GM18508 (cell line): ENCODE results near the gene ARSI.

Experiments used
- ATAC-seq: cut with Tn5 transposase; IDR thresholded peaks from one replicate; pipeline ENCODE4 v1.9.1; 2021; ENCODE audit warnings: moderate number of reproducible peaks; ENCODE audit not compliant: insufficient read depth, unreplicated experiment

The ARSI gene

DNA sequence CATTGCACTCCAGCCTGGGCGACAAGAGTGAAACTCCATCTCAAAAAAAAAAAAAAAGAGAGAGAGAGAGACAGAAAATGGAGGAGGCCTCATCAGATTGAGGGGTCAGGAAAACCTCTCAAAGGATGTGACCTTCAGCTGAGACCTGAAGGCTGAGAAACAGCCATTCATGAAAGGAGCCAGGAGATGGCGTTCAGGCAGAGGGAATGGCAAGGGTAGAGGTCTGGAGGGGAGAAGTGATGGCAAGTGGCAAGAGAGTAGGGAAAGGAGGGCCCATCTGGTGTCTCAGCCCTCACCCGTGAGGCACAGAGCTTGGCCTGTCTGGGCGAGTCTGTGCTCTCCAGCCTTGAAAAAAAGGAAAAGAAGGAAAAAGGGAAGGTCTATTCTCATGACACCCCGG lies 30.2 kb downstream of the ARSI start:
- no peak for ATAC-seq

DNA sequence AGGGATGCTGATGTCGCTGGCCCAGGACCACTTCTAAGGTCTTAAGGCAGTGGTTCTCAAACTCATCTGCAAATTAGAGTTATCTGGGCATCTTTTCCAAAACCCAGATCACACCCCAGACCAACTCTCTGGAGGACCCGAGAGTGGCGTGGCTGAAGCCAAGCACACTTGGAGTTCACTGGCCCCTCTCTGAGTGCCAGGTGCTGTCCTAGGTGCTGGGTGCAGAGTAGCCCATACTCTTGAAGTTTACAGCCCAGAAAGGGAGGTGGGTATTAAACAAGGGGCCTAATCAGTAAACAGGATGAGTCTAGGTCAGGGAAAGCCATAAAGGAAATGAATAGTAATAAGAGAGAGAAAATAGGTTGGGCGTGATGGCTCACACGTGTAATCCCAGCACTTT lies 30.8 kb downstream of the ARSI start:
- no peak for ATAC-seq

DNA sequence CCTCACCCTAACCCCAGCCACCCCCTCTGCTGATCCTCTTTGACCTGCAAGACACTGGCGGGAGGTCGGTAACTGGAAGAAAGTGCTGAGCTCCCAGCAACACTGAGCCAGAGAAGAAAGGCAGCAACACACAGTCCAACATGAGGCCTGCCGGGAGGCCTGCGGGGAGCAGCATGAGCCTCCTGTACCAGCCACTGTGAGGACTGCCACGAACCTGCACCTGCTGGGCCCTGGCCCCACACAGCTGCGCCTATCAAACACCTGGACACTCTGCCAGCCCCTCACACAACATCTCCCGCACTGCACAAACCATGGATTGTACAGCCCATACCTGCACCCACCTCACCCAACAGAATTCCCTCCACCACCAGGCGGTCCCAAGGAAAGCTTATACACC lies 31.4 kb downstream of the ARSI start:
- ATAC-seq, result no peak

DNA sequence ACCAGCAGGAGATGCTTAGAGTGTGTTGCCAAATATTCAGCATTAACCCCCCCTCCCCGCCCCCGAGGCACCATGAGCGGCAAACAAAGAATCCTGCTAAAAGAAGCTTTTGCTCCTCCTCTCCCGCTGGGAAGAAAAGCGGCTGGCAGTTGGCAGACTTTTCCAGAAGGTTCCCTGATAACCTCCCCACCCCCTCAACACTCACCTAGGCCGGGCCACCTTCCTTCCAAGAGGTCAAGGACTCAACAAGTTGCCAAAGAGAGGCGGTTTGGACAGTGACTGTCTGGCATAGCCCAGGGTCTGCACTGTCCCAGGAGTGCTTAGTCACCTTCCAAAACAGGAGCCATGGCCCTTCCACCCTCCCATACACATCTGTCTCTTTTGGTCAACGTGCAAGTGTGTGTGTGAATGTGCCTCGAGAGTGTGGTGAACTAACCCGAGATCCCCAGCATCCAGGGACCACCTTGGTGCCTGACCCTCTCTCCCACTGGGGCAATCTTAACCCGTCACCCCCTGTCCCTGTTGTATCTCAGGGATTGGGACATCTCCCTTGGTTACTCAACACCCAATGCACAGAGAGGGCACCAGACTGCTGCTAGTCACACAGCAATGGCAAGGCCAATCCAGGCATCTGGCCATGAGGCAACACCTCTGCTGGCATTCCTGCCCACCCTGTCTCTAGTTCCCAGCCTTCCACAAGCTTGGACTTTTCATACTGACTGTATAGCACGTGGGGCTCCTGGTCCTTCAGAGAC lies 32.0 kb downstream of the ARSI start:
- ATAC-seq, result no peak

DNA sequence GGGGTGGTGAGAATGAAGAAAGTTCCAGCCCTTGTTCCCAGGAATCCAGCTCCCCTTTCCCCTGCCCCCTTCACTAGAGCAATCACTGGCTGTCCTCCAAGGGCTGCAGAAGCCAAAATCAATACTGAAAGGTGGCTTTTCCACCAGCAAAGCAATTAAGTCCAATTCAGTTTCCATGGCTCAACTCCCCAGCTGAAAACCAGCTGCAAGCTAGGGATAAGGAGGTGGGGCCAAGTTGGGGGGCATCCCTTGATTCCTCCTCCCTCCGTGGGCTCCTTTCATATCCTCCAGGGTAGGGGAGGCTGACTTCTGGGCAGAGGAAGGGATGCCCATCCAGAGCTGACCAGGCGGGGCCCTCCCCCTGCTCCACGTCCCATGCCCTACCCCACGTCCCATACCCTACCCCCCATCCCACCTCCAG lies 35.8 kb downstream of the ARSI start:
- ATAC-seq, result no peak

DNA sequence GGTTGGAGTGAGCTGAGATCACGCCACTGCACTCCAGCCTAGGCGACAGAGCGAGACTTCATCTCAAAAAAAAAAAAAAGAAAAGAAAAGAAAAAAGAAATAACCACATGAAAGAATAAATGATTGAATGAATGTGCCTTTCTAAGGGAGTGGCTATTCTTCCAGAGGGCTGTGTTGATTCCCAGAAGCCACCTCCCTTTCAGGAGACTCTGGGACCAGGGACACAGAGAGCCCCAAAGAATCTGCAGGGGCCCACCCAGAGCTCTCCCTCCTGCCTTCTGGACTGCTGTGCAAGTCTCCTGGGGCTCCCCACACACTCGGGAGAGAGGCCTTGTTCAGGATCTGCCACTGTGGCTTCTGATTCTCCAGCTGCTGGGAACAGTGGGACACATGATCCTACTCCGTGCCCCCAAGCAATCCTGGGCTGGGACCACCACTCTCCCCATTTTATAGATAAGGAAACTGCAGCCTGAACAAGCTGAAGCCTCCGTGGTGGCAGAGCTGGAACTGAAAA lies 36.8 kb downstream of the ARSI start:
- no peak for ATAC-seq

DNA sequence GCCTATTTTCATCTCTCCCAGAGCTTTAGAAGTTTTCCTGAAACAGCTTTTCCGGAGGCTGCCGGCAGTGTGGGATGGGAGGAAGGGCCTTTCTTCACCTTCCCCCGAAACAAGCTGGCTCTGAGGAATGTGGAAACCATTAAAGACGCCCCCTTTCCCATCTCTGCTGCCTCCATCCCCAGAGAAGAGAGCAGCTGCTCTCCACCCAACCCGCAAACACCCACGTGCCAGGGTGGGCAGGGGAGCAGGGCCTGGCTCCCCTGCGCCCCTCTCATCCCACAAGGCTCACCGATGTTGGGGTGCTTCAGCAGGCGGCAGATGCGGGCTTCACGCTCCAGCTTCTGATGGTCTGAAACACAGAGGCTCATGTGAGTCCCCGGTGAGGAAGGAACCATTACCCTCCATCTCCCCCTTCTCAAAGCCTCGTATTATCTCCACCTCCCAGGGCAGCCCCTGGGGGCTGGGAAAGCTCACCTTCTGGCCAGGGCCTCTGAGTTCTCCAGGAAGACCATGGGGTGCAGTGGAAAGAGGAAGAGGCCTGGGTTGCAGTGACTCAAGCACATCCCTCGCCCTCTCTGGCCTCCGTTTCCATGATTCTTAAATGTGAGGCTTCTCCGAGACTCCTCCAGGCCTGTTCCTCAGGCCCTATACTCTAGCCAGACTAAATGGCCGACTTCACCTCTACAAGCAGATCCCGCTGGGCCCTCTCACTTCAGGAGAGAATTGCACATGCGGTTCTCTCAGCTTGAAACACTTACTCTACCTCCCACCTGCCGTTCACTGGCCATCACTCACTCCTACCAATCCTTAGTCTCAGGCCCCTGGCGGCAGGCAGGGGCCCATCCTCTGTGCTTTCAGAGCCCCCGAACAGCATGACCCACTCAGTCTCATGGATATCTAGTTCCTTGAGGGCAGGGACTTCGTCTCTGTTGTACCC lies 37.8 kb downstream of the ARSI start:
- no peak for ATAC-seq

DNA sequence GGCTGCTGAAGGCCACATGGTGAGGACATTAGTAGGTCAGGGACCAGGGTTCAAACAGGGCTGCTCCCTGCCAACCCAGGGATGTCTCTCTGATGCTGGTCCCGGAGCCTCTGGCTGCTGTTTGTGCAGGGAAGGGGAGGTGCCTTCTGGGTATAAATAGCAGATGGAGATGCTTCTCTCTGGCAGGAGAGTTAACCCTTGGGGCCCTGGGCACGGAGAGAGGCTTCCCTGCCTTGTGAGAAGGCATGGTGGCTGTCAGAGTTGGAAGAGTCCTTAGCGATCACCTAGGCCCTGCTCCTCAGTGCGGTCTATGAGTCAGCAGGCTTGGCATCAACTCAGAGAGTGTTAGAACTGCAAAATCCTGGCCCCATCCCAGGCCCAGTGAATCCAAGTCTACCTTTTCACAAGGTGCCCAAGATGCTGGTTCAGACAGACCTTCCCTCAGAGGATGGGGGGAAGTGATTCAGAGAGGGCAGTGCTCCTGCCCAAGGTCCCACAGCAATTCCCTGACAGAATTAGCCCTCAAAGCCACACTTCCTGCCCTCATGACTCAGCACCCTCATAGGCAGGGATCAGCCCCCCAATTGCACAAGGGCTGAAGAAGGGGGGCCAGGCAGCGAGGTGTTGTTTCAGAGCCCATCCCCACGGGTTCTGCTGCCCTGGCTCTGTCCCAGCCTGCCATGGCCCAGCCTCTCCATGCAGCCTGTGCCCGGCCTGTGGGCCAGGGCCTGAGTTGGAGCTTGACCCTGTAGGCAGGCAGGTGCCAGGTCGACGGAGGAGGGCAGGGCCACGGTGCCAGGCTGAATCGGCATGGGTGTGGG lies 38.7 kb downstream of the ARSI start:
- no peak for ATAC-seq

DNA sequence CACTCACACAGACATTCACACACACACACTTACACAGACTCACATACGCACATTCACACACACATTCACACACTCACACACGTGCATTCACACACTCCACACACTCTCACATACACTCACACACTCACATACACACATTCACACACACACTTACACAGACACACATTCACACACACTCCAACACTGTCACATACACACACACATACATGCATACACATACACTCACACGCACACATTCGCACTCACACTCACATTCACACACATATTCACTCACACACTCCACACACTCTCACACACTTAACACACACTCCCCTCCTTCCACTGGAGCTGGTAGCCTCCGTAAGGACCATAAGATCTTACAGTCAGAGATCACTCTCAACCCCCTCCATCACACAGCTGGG lies 39.3 kb downstream of the ARSI start:
- no peak for ATAC-seq

DNA sequence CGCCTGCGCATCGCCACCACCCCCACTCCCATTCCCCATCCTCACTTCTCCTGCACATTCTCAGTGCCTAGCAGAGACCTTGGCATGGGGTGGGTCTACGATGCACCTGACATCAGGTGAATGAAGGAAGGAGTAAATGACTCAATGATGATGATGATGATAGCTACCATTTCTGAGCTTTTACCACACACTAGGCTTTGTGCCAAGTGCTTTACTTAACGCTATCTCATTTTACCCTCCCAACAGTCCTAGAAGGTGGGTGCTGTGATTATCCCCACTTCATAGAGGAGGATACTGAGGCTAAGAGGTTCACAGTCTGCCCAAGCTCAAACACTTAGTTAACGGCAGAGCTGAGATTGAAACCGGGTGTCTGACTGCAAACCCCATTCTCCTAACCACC lies 40.2 kb downstream of the ARSI start:
- ATAC-seq, result no peak

DNA sequence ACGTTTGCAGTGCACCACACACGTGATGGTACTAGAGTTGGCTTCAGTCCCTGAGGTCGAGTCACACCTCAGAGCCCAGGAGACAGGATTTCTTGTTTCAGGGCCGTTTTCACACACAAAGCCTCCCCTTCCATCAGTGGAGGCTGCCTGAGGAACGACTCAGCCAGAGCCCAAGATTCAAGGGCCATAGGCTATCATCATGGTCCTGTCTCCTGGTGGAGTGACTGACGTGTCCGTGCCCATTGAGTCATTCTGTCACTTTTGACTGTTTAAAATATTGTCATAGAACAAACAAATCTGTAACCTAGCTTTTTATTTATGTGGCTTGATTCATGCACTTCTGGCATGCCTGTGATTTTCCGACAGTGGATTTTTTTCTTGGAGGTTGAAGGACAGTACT lies 41.5 kb downstream of the ARSI start:
- ATAC-seq, result no peak

DNA sequence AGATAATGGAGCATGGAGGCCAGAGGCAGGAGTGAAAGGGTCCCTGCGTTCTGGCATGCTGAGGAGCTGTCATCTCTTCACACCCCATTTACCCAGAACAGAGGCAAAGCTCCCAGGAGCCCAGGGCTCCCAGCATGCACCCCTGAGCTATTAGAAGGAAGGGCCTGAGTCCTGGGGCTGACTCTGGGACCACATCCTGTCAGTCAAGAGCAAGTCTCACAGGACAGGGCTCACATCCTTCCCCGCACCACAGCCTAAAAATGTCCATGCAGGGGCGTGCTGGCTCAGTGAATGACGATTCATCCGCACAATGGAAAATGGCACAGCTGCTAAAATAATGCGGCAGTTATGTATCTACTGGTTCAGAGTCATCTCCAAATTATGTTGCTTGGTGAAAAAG lies 44.6 kb downstream of the ARSI start:
- no peak for ATAC-seq

DNA sequence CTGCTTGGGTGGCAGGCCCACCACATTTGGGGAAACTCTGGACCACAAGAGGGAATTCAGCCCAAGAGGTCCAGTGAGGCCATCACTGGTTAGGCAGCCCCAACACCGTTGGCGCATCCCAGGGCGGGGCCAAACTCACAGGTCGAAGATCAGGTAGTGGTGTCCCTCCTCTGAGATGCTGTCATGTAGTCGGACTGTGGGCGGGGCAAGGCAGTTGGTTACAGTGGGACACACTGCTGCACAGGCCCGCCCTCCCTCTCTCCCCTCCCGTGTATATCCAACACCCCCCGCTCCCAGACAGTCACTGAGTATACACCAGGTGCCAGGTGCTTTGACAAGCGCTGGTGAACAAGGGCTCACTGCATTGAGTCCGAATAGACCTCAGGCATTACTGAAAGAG lies 45.3 kb downstream of the ARSI start:
- ATAC-seq, result no peak

DNA sequence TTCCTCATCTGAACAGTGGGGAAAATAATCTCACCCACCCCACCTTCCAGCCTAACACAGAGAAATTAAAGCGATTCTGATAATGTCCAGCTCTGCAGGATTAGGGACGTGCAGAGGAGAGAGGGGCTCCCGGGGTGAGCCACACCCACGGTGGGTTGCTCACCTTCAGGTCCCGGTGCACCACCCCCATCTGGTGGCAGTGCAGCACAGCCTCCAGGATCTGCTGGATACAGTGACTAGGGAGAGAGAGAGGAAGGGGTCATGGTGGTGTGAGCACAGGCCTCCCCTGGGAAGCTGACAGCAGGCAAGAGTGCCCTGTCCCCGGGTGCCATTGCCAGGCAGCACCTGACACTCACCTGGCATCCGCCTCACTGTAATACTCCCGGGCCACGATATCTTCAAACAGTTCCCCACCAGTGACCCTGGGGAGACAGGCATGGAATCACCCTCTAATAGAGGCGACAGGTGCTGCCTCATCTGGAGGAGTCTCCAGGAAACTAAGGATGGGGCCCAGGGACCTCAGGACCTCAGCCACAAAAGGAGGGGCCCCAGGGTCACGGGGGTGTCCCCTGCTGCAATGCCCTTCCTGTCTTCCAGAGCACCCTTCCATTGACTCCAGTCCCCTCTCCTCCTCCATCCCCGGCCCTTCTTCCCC lies 46.2 kb downstream of the ARSI start:
- ATAC-seq, result no peak

DNA sequence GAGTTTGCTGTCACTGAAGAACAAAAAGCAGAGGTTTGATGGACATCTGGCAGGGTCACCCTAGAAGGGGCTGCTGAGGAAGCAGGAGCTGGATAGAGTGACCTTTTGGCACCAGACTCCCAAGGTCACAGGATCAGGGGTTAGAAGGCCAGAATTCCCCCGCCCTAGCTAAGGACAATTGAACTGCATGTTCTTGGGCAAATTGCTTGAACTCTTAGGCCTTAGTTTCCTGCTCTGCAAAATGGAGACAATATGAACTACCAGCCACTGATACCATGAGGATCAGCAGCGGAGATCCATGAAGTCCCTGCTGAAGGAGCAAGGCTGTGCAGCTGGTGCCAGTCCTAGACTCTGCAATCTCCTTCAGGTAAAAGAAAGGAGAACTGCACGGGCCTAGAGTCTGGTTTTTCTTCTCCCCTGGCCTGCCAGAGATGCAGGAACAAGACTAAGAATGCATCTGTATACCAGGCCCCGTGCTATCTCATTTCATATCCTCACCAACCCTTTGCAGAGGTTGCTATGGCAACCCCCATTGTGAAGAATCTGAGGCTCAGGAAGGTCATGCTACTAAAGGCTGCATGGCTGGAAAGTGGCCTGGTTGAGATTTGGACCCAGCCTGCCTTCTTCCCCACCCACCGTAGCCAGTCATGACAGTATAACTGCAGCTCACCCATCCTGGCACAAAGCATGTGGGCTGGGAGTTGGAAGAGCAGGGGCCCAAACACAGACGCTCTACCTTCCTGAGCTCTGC lies 46.9 kb downstream of the ARSI start:
- ATAC-seq, result no peak

DNA sequence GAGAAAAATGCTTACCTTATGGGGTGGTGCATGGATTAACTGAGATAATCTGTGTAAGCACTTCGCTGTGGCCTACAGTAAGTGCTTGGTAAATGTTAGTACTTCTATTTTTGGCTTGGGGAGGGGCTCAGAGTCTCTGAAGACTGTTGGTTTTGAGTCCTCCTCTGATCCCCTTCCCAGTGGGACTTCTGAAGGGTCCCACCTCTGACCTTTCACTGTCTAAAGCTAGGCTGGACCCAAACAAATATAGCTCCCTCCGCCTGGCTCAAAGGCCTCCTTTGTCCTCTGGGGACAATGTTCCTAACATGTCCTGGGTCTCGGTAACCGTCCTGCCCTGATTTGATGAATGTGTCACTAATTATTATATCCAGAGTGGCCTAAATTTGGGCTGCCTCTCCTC lies 47.9 kb downstream of the ARSI start:
- ATAC-seq, result no peak

DNA sequence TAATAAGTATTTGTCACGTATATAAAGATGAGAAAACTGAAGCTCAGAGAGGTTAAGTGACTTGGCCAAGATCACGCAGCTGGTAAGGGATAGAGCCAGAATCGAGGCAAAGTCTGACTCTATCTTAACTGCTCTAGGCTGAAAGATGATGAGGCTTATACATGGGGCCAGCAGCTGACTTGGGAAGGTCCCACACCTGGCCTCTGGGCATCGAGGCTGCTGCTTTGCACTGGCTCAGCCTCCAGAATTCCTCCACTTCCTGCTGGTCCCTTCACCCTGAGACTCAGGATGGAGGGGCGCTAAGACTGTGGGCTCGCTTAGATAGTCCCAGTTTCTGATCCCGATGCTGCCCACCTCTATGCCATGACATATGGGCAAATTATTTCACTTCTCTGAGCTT lies 48.3 kb downstream of the ARSI start:
- ATAC-seq, result no peak

DNA sequence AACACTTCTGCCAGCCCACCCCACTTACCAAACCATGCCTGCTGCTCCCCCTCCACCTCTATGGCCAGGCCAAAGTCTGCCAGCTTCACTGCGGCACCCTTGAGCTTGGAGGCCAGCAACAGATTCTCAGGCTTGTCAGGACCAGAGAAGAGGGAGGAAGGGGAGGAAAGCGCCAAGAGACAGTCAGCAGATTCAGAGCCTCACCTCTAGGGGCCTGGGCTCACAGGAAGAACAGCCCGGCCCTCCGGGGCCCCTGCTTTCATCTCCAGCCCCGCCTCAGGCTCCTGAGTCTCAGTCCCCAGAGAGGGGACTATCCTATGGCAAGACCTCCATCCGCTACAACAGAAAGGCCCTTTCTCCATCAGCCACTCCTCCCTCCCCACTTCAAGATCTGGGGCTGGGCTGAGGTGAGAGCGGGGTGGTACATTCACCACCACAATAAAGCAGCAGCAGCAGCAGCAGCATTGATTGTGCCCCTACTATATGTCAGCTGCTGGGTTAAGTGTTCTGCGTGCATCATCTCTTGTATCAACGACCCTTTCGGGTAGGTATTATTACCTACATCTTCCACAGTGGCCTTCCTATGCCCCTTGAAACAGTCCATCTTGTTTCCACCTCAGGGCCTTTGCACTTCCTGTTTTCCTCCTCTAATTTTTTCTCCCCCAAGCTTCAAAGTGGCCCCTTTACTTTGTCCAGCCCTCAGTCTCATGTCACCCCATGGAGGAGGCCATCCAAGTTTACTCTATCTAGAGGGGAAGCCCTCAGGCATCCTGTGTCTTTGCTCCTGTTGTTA lies 49.1 kb downstream of the ARSI start:
- no peak for ATAC-seq

DNA sequence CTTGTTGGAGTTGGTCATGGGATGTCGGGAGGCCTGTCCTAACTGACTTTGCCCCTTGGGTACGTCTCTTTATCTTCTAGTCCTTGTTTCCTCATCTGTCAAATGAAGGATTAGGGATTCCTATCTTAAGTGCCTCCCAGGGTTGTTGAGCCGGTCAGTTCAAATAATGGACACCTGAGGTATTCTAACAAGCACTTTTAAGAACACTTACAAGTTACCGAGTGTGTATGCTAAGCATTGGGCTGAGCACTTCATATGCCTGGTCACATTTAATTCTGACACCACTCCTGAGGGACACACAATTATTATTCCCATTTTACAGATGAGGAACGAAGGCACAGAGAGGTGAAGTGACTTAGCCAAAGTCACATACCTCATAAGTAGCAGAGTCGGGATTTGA lies 50.2 kb downstream of the ARSI start:
- ATAC-seq, result no peak
